Parathyroid adenoma (tissue), 2 donors: ENCODE measurements around the gene CYB5A.
"Not testable (repeated sequence)": the region's sequence is repeated elsewhere in the genome, so short reads cannot be mapped to it uniquely, and the experiment has no call there.

ENCODE experiments used
- H2AFZ ChIP-seq: fragments of 300-600 bp; sonication (generic); one replicate; pipeline ENCODE4 v1.7.0; 2017; ENCODE audit warnings: antibody characterized with exemption, mild to moderate bottlenecking
- H3K27ac ChIP-seq: fragments of 300-600 bp; sonication (generic); one replicate; pipeline ENCODE4 v1.7.0; 2017
- H3K27me3 ChIP-seq: fragments of 300-600 bp; sonication (generic); one replicate; pipeline ENCODE4 v1.7.0; 2017; ENCODE audit warnings: low read length; ENCODE audit not compliant: control insufficient read depth, insufficient read depth
- H3K36me3 ChIP-seq: fragments of 300-600 bp; sonication (generic); one replicate; pipeline ENCODE4 v1.7.0; 2017; ENCODE audit warnings: low read length; ENCODE audit not compliant: control insufficient read depth, insufficient read depth
- H3K4me1 ChIP-seq: fragments of 300-600 bp; sonication (generic); one replicate; pipeline ENCODE4 v1.7.0; 2017; ENCODE audit warnings: control low read depth
- H3K4me2 ChIP-seq: fragments of 300-600 bp; sonication (generic); one replicate; pipeline ENCODE4 v1.7.0; 2017; ENCODE audit warnings: low read length
- H3K4me3 ChIP-seq: fragments of 300-600 bp; sonication (generic); one replicate; pipeline ENCODE4 v1.7.0; 2017; ENCODE audit warnings: low read depth, low read length
- H3K79me2 ChIP-seq: fragments of 300-600 bp; sonication (generic); one replicate; pipeline ENCODE4 v1.7.0; 2017; ENCODE audit warnings: control low read depth
- H3K9ac ChIP-seq: fragments of 300-600 bp; sonication (generic); one replicate; pipeline ENCODE4 v1.7.0; 2017; ENCODE audit warnings: mild to moderate bottlenecking
- H3K9me3 ChIP-seq: fragments of 300-600 bp; sonication (generic); one replicate; pipeline ENCODE4 v1.7.0; 2017; ENCODE audit warnings: low read length; ENCODE audit not compliant: control insufficient read depth
- CTCF ChIP-seq: fragments of 300-600 bp; sonication (generic); IDR thresholded peaks from one replicate; pipeline ENCODE4 v1.7.0; 2017; ENCODE audit warnings: antibody characterized with exemption, mild to moderate bottlenecking
- donor health status: primary hyperparathyroidism.

CYB5A gene

GRCh38 chr18:74299162-74299561 is 7.4 kb upstream of the CYB5A start:
- Histone ChIP-seq H3K9me3 (no peaks in the 10 kb centered on the region), H3K9ac (no peak overlapping the region), H2AFZ (no peak overlapping the region), H3K79me2 (no peaks in the 10 kb centered on the region), H3K27ac (no peak overlapping the region), H3K36me3 (no peaks in the 10 kb centered on the region), H3K4me2 (no peak overlapping the region), H3K4me3 (no peak overlapping the region), H3K4me1 (peaks cover 3% of the 10 kb centered on the region), H3K27me3 (no peaks in the 10 kb centered on the region)
- no peak for TF ChIP-seq CTCF

- Histone ChIP-seq H3K27me3 (no peaks in the 10 kb centered on the region), H3K36me3 (no peaks in the 10 kb centered on the region), H3K9me3 (no peaks in the 10 kb centered on the region), H2AFZ (no peak overlapping the region), H3K4me1 (no peaks in the 10 kb centered on the region), H3K79me2 (peaks cover 9% of the 10 kb centered on the region), H3K27ac (no peak overlapping the region), H3K4me2 (no peak overlapping the region), H3K4me3 (no peak overlapping the region), H3K9ac (no peak overlapping the region)
- no peak for TF ChIP-seq CTCF
Measured at GRCh38 chr18:74294526-74294925, 2.8 kb upstream of the CYB5A start.

GRCh38 chr18:74292982-74293381 is 1.2 kb upstream of the CYB5A start:
- H3K27ac ChIP-seq, result peak overlapping the region; percentile 87
- not testable (repeated sequence) for H3K4me2 ChIP-seq

GRCh38 chr18:74292541-74292858 is 737 bp upstream of the CYB5A start:
- Histone ChIP-seq H2AFZ (peak overlapping the region; percentile 74), H3K36me3 (no peaks in the 10 kb centered on the region), H3K4me2 (peak overlapping the region; percentile 94), H3K79me2 (peaks cover 21% of the 10 kb centered on the region), H3K27me3 (no peaks in the 10 kb centered on the region), H3K9ac (no peak overlapping the region), H3K4me3 (peak overlapping the region; percentile 97), H3K27ac (peak overlapping the region; percentile 87), H3K4me1 (peaks cover 11% of the 10 kb centered on the region), H3K9me3 (no peaks in the 10 kb centered on the region)
- no peak for TF ChIP-seq CTCF

More at GRCh38 chr18:74292982-74293381, 1.2 kb upstream of the CYB5A start:
- not testable (repeated sequence) for H3K27me3 ChIP-seq, H3K36me3 ChIP-seq, H3K4me3 ChIP-seq, H3K9me3 ChIP-seq, H2AFZ ChIP-seq, H3K4me1 ChIP-seq, H3K9ac ChIP-seq
- H3K79me2 ChIP-seq, result peaks cover 21% of the 10 kb centered on the region

GRCh38 chr18:74291472-74291770 is 342 bp downstream of the CYB5A start:
- Histone ChIP-seq H3K79me2 (peaks cover 21% of the 10 kb centered on the region), H3K4me3 (peak overlapping the region; percentile 97), H3K9me3 (no peaks in the 10 kb centered on the region), H3K27me3 (no peaks in the 10 kb centered on the region), H2AFZ (peak overlapping the region; percentile 85), H3K4me2 (peak overlapping the region; percentile 87), H3K9ac (peak overlapping the region; percentile 3), H3K4me1 (peaks cover 11% of the 10 kb centered on the region), H3K36me3 (no peaks in the 10 kb centered on the region), H3K27ac (peak overlapping the region; percentile 87)
- TF ChIP-seq CTCF, result peak; percentile 19
